ENCODE results near the gene MYO9B. TPM values are rescaled to one million over a fixed set of nuclear protein-coding genes. Genes with fewer than 3 reads are reported as not detected.

MYO9B gene
- total RNA-seq, 1 experiment from 2014 or later = 22.0 TPM

- in situ Hi-C loops (cut with HindIII; ENCODE audit: low sequenced_read_pairs) = no loop called here
- DNase-seq (ENCODE audit: low spot score) = no peak
These were observed 14.8 kb upstream of the MYO9B start for GRCh38 chr19:17060802-17061201.

- in situ Hi-C loops (cut with HindIII; ENCODE audit: low sequenced_read_pairs) = no loop called here
- DNase-seq (ENCODE audit: low spot score) = no peak
These were observed 14.4 kb upstream of the MYO9B start for GRCh38 chr19:17061205-17061604.

- in situ Hi-C loops (cut with HindIII; ENCODE audit: low sequenced_read_pairs) = no loop called here
- no peak for DNase-seq (ENCODE audit: low spot score)
These were observed 13.9 kb upstream of the MYO9B start for GRCh38 chr19:17061691-17062090.

DNA sequence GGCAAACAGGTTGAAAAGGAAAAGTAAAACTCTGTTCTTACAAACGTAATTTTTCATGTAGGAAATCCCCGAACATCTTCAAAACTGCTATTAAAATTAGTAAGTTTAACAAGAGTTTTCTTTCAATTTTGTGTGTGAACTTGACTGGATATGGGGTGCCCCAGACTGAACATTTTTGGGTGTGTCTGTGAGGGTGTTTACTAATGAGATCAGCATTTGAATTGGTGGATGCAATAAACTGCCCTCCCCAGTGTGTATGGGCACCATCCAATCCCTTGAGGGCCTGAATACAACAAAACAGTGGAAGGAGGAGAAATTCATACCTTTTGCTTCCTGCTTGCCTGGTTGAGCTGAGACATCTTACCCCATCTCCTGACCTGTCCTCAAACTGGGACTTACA is 12.1 kb upstream of the MYO9B start:
- DNase-seq (ENCODE audit: low spot score) = no peak

GRCh38 chr19:17069193-17069592 is 6.4 kb upstream of the MYO9B start:
- no peak for DNase-seq (ENCODE audit: low spot score)
- in situ Hi-C loops (cut with HindIII; ENCODE audit: low sequenced_read_pairs) = no loop called here

More for the DNA sequence above, 12.1 kb upstream of the MYO9B start:
- in situ Hi-C loops (cut with HindIII; ENCODE audit: low sequenced_read_pairs) = no loop called here

- no peak for DNase-seq (ENCODE audit: low spot score)
- in situ Hi-C loops (cut with HindIII; ENCODE audit: low sequenced_read_pairs) = no loop called here
These were observed 5.2 kb upstream of the MYO9B start for GRCh38 chr19:17070421-17070820.

GRCh38 chr19:17070912-17071311 is 4.7 kb upstream of the MYO9B start:
- in situ Hi-C loops (cut with HindIII; ENCODE audit: low sequenced_read_pairs) = no loop called here
- DNase-seq (ENCODE audit: low spot score) = no peak

DNA sequence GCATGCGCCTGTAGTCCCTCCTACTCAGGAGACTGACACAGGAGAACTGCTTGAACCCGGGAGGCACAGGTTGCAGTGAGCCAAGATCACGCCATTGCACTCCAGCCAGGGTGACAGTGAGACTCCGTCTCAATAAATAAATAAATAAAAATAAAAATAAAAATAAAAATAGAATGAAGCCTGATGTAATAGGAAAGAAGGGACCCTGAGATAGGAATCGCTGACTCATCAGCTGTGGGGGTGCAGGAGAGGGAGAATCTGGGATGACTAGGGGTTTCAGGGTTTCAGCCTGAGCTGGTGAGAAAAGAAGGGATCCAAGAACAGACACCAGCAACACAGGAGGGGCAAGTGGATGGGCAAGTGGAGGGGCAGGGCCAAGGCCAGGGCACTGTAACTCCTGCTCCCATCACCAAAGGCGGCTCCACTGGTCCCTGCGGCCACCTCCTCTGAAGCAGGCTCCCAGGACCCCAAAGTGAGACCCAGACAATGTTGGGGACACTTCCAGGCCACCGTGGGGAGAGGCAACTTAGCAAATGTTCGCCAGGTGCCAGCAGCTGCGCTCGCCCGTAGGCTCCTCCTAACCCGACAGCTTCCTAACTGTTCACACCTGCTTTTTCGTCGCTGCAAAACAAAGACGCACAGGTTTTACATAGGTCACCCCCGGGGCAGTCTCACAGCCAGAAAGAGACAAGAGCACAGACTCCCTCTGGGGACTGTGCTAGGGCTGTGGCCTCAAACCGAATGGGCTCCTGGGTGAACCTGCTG is 1.5 kb upstream of the MYO9B start:
- in situ Hi-C loops (cut with HindIII; ENCODE audit: low sequenced_read_pairs) = no loop called here

GRCh38 chr19:17074634-17075034 is 943 bp upstream of the MYO9B start:
- DNase-seq (ENCODE audit: low spot score) = no peak
- in situ Hi-C loops (cut with HindIII; ENCODE audit: low sequenced_read_pairs) = no loop called here

More for the DNA sequence above, 1.5 kb upstream of the MYO9B start:
- no peak for DNase-seq (ENCODE audit: low spot score)

GRCh38 chr19:17075864-17076542 is 426 bp downstream of the MYO9B start:
- peak; percentile 28 for DNase-seq (ENCODE audit: low spot score)
- in situ Hi-C loops (cut with HindIII; ENCODE audit: low sequenced_read_pairs) = no loop called here

- DNase-seq (ENCODE audit: low spot score) = peak; percentile 38
- in situ Hi-C loops (cut with HindIII; ENCODE audit: low sequenced_read_pairs) = no loop called here
These were observed 990 bp downstream of the MYO9B start for GRCh38 chr19:17076543-17076991.

- DNase-seq (ENCODE audit: low spot score) = no peak
- in situ Hi-C loops (cut with HindIII; ENCODE audit: low sequenced_read_pairs) = no loop called here
These were observed 2.0 kb downstream of the MYO9B start for GRCh38 chr19:17077447-17078028.

- in situ Hi-C loops (cut with HindIII; ENCODE audit: low sequenced_read_pairs) = no loop called here
- no peak for DNase-seq (ENCODE audit: low spot score)
These were observed 2.7 kb downstream of the MYO9B start for GRCh38 chr19:17078036-17078919.

GRCh38 chr19:17078920-17079709 is 3.5 kb downstream of the MYO9B start:
- in situ Hi-C loops (cut with HindIII; ENCODE audit: low sequenced_read_pairs) = no loop called here
- DNase-seq (ENCODE audit: low spot score) = peak; percentile 19

DNA sequence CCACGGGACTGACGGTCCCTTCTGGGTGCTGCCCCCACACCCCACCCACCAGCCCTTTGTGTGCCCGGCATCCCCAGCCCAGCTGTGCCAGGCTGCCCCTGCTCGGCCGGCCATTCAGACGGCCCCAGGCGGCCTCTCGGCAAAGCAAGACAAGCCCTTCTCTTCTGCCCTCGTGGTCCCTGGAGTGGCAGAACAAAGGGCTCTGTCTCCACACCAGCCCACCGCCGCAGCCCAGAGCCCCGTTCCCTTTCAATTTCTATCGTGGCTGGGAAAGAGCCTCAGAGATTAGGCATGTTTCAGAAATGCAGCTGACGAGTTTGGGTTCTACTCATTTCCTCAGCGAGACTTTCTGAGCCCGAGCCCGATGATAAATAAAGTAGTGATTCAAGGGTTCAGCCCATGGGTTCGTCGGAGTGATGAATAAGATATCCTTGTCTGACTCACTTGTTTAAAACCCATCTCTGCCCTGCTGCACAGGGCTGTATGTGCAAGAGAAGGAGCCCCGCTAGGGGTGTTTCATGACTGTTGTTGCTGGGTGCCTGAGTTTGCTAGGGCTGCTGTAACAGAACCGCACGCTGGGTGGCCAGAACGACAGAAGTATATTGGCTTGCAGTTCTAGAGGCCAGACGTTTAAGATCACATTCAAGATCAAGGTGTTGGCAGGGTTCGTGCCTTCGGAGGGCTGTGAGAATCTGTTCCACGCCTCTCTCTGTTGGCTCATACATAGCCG is 4.3 kb downstream of the MYO9B start:
- peak; percentile 64 for DNase-seq (ENCODE audit: low spot score)
- in situ Hi-C loops (cut with HindIII; ENCODE audit: low sequenced_read_pairs) = no loop called here

DNA sequence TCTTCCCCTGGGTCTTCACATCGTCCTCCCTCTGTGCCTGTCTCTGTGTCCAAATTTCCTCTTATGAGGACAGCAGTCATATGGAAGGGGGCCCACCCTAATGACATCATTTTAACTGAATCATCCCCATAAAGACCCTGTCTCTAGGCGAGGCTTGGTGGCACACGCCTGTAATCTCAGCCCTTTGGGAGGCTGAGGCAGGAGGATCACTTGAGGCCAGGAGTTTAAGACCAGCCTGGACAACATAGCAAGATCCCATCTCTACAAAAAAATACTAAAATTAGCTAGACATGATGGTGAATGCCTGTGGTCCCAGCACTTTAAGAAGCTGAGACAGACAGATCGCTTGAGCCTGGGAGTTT is 4.8 kb downstream of the MYO9B start:
- DNase-seq (ENCODE audit: low spot score) = no peak
- in situ Hi-C loops (cut with HindIII; ENCODE audit: low sequenced_read_pairs) = no loop called here

DNA sequence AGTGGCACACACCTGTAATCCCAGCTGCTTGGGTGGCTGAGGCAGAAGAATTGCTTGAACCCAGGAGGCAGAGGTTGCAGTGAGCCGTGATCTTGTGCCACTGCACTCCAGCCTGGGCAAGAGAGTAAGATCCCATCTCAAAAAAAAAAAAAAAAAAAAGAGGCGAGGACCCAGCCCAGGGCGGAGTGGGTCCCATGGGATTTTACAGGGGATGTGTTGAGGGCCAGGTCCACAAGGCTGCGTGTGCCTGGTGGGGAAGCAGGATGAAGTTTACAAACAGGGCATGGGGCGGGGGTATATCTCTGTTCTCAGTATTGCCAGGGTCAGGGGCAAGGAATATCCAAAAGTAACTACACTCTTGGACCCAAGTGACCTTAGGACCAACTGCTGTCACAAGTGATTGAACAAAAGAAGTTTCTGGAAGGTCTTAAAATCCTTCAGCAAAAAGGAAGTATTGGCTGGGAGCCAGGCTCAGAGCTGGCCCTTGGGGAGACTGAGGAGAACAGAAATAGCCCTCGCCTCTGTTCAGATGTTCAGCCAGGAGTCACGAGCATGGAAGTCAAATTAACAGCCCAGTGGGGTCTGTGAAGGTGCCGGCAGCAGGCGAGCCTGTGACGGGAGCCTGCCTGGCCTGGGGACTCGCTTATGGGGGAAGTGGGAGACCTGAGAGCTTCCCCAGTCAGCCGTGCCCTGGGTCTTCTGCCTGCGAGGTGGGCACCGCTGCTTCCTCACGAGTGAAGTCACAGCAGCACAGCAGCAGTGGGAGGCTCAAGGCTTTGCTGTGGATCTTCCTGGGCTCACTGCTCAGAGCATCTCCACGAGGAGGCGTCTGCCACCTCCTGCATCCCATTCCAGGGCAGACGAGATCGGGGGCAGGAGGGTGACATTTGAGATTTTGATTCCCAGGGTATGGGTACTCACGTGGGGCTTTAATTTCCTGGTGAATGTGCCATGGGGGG is 6.4 kb downstream of the MYO9B start:
- in situ Hi-C loops (cut with HindIII; ENCODE audit: low sequenced_read_pairs) = no loop called here
- no peak for DNase-seq (ENCODE audit: low spot score)

Measured in G401 (cell line).